Glutamatergic neuron (in vitro differentiated cells): ENCODE results near the gene ZC3H7A. TPM values are rescaled to one million over a fixed set of nuclear protein-coding genes. Genes with fewer than 3 reads are reported as not detected.
"Not testable (repeated sequence)": the region's sequence is repeated elsewhere in the genome, so short reads cannot be mapped to it uniquely, and the experiment has no call there.

Experiments
- DNase-seq: peaks from one replicate; pipeline ENCODE4 v3.0.0; 2022
- H3K27ac Mint-ChIP-seq: one replicate; pipeline ENCODE4 v1.8.0; 2020; ENCODE audit warnings: mild to moderate bottlenecking, mixed read lengths, inconsistent platforms; ENCODE audit not compliant: unreplicated experiment
- H3K27me3 Mint-ChIP-seq: one replicate; pipeline ENCODE4 v1.8.0; 2020; ENCODE audit warnings: mild to moderate bottlenecking, moderate library complexity, mixed read lengths, inconsistent platforms; ENCODE audit not compliant: unreplicated experiment
- H3K36me3 Mint-ChIP-seq: one replicate; pipeline ENCODE4 v1.8.0; 2020; ENCODE audit warnings: mild to moderate bottlenecking, mixed read lengths, inconsistent platforms; ENCODE audit not compliant: unreplicated experiment
- H3K4me1 Mint-ChIP-seq: one replicate; pipeline ENCODE4 v1.8.0; 2020; ENCODE audit warnings: mild to moderate bottlenecking, low read depth, mixed read lengths, inconsistent platforms; ENCODE audit not compliant: unreplicated experiment
- H3K4me3 Mint-ChIP-seq: one replicate; pipeline ENCODE4 v1.8.0; 2020; ENCODE audit warnings: mild to moderate bottlenecking, mixed read lengths, inconsistent platforms; ENCODE audit not compliant: unreplicated experiment
- H3K9me3 Mint-ChIP-seq: one replicate; pipeline ENCODE4 v1.8.0; 2020; ENCODE audit warnings: mild to moderate bottlenecking, moderate library complexity, mixed read lengths, inconsistent platforms; ENCODE audit not compliant: unreplicated experiment
- total RNA-seq: library from RNA; stranded (reverse); fragmentation: NEBNext Ultra II Directional; extraction: Animal tissue kit (Norgen Biotek cat#: 25700); gene quantifications from one replicate; pipeline ENCODE4 v1.2.1, GENCODE V29; 2021; ENCODE audit not compliant: unreplicated experiment
- TF ChIP-seq, protein P1 (sequence below): fragments of 200-600 bp; sonication (generic); IDR thresholded peaks from one replicate; pipeline ENCODE4 v1.5.0; 2021; ENCODE audit not compliant: partially characterized antibody, unreplicated experiment

The ZC3H7A gene
- total RNA-seq, 1 donor from 2014 or later = 87.7 TPM

DNA sequence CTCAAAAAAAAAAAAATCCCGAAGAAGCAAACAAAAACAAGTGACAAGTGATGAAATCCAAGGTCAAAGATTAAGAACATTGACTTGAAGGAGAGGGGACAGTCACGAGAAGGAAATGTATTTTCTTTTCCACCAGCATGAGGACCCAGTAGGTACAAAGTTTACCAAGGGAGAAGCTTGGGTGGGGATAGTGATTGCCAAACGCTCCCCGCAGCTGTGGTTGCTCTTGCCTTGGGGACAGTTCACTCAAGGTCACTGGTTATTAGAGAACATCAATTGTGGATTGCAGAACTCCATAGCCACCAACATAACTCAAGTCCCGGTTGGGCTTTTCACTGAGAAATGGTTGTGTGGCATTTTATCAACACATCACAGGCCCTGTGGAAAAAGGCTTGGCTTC lies 27.3 kb upstream of the ZC3H7A start:
- Mint-ChIP-seq H3K27ac (no peak overlapping the region), H3K4me1 (no peaks in the 10 kb centered on the region), H3K9me3 (no peaks in the 10 kb centered on the region), H3K36me3 (no peaks in the 10 kb centered on the region), H3K27me3 (no peaks in the 10 kb centered on the region), H3K4me3 (no peak overlapping the region)
- TF ChIP-seq, protein P1, sequence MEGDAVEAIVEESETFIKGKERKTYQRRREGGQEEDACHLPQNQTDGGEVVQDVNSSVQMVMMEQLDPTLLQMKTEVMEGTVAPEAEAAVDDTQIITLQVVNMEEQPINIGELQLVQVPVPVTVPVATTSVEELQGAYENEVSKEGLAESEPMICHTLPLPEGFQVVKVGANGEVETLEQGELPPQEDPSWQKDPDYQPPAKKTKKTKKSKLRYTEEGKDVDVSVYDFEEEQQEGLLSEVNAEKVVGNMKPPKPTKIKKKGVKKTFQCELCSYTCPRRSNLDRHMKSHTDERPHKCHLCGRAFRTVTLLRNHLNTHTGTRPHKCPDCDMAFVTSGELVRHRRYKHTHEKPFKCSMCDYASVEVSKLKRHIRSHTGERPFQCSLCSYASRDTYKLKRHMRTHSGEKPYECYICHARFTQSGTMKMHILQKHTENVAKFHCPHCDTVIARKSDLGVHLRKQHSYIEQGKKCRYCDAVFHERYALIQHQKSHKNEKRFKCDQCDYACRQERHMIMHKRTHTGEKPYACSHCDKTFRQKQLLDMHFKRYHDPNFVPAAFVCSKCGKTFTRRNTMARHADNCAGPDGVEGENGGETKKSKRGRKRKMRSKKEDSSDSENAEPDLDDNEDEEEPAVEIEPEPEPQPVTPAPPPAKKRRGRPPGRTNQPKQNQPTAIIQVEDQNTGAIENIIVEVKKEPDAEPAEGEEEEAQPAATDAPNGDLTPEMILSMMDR = no peak
- DNase-seq = no peak

DNA sequence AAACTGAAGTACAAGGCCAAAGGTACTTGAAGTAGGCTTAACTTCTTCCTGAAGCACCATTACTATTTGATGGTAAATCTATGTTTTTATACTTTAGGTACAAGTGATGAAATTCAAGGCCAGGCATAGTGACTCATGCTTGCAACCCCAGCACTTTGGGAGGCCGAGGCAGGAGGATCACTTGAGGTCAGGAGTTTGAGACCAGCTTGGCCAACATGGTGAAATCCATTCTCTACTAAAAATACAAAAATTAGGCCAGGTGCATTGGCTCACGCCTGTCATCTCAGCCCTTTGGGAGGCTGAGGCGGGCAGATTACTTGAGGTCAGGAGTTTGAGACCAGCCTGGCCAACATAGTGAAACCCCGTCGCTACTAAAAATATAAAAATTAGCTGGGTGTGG lies 26.6 kb upstream of the ZC3H7A start:
- not testable (repeated sequence) for H3K36me3 Mint-ChIP-seq, H3K27me3 Mint-ChIP-seq, H3K9me3 Mint-ChIP-seq, DNase-seq, H3K27ac Mint-ChIP-seq, H3K4me1 Mint-ChIP-seq, H3K4me3 Mint-ChIP-seq

DNA sequence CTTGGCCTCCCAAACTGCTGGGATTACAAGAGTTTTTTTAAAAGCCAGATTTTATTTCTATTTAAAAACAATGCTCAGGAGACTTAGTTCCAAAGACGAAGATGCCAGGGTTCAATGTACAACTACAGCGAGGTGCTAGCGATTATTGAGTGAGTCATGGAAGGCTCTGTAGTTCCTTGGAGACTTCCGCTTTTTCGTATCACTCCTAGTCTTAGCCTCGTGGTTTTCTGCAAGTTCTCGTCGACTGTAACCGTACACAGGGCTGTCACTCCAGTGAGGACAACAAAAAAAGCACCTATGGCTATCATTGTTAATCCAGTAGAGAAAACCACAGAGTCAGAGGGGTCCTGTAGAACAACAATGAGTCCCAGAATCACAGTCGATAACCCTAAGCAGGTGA lies 22.7 kb upstream of the ZC3H7A start:
- Mint-ChIP-seq H3K9me3 (no peaks in the 10 kb centered on the region), H3K27me3 (no peaks in the 10 kb centered on the region), H3K36me3 (no peaks in the 10 kb centered on the region), H3K4me3 (no peak overlapping the region), H3K27ac (no peak overlapping the region), H3K4me1 (no peaks in the 10 kb centered on the region)
- TF ChIP-seq, protein P1 = no peak
- DNase-seq = no peak

DNA sequence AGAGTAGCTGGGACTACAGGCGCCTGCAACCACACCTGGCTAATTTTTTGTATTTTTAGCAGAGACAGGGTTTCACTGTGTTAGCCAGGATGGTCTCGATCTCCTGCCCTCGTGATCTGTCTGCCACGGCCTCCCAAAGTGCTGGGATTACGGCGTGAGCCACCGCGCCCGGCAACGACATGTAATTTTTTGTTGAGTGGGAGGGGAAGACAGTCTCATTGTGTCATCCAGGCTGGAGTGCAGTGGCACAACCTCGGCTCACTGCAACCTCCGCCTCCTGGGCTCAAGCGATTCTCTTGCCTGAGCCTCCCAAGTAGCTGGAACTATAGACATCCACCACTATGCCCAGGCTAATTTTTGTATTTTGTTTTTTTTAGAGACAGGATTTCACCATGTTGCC lies 21.9 kb upstream of the ZC3H7A start:
- H3K27ac Mint-ChIP-seq, H3K4me1 Mint-ChIP-seq, H3K36me3 Mint-ChIP-seq, H3K27me3 Mint-ChIP-seq, DNase-seq, H3K9me3 Mint-ChIP-seq, H3K4me3 Mint-ChIP-seq: not testable (repeated sequence)

DNA sequence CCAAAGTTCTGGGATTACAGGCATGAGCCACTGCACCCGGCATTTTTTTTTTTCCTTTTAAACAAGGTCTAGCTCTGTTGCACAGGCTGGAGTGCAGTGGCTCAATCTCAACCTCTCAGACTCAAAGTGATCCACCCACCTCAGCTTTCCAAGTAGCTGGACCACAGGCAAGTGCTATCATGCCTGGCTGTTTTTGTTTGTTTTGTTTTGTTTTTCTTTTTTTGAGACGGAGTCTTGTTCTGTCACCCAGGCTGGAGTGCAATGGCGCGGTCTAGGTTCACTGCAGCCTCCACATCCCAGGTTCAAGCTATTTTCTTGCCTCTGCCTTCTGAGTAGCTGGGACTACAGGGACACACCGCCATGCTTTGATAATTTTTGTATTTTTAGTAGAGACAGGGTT lies 19.1 kb upstream of the ZC3H7A start:
- Mint-ChIP-seq H3K9me3 (no peaks in the 10 kb centered on the region), H3K4me1 (no peaks in the 10 kb centered on the region), H3K27ac (no peak overlapping the region), H3K27me3 (no peaks in the 10 kb centered on the region), H3K36me3 (no peaks in the 10 kb centered on the region), H3K4me3 (no peak overlapping the region)
- TF ChIP-seq, protein P1 = no peak
- no peak for DNase-seq

DNA sequence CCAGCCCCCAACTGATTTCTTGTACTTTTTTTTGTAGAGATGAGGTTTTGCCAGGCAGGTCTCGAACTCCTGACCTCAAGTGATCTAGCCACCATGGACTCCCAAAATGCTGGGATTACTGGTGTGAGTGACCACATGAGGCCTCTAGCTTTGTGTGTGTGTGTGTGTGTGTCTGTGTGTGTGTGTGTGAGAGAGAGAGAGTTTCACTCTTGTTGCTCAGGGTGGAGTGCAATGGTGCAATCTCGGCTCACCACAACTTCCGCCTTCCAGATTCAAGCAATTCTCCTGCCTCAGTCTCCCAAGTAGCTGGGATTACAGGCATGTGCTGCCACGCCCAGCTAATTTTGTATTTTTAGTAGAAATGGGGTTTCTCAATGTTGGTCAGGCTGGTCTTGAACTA lies 17.7 kb upstream of the ZC3H7A start:
- H3K36me3 Mint-ChIP-seq, H3K27ac Mint-ChIP-seq, H3K27me3 Mint-ChIP-seq, H3K9me3 Mint-ChIP-seq, H3K4me1 Mint-ChIP-seq, H3K4me3 Mint-ChIP-seq, DNase-seq: not testable (repeated sequence)

DNA sequence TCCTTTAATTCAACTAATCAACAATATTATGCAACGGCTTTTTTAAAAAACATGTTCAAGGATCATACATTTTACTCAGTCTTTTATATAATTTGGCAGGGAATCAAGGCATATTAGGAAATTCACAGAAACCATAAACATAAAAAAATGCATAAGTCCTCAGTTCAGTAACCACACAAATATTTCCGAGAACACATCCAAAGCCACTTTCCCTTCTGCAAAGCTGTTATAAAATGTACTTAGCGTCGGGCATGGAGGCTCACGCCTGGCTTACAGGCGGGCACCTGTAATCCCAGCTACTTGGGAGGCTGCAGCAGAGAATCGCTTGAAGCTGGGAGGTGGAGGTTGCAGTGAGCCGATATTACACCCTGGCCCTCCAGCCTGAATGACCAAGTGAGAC lies 9.7 kb upstream of the ZC3H7A start:
- H3K4me3 Mint-ChIP-seq = no peak overlapping the region
- DNase-seq = no peak

More for the DNA sequence above, 9.7 kb upstream of the ZC3H7A start:
- H3K36me3 Mint-ChIP-seq = no peaks in the 10 kb centered on the region
- H3K27me3 Mint-ChIP-seq = no peaks in the 10 kb centered on the region
- TF ChIP-seq, protein P1 = no peak
- no peaks in the 10 kb centered on the region for H3K4me1 Mint-ChIP-seq
- no peak overlapping the region for H3K27ac Mint-ChIP-seq
- peaks cover 4% of the 10 kb centered on the region for H3K9me3 Mint-ChIP-seq
